Heart left ventricle (tissue), 16 donors: Measurements from ENCODE around the gene SCP2. TPM values are rescaled to one million over a fixed set of nuclear protein-coding genes. Genes with fewer than 3 reads are reported as not detected.
"Not testable (repeated sequence)": the region's sequence is repeated elsewhere in the genome, so short reads cannot be mapped to it uniquely, and the experiment has no call there.

Experiments
- ATAC-seq, 4 donors: fragments of 200-7000 bp; cut with Tn5 transposase; one replicate each; pipeline ENCODE4 v1.9.1; 2020 to 2022; ENCODE audit warnings: moderate library complexity in 4 of 4, mild to moderate bottlenecking in 3 of 4, moderate number of reproducible peaks in 1 of 4
- DNase-seq, 5 donors: peaks; one replicate each; pipeline ENCODE4 v3.0.0-alpha.2; 2020
- H3K27ac ChIP-seq, 12 donors: fragments of 200-600 bp; sonication (generic) in 4 of 12; one replicate each; pipeline versions ENCODE4 v1.5.0 to v1.8.0; 2016 to 2022; ENCODE audit warnings: mild to moderate bottlenecking in 2 of 12
- H3K27me3 ChIP-seq, 9 donors: fragments of 200-600 bp; sonication (generic) in 2 of 9; one replicate each; pipeline versions ENCODE4 v1.5.1 to v1.8.0; 2016 to 2022; ENCODE audit warnings: mild to moderate bottlenecking in 3 of 9
- H3K36me3 ChIP-seq, 9 donors: fragments of 200-600 bp; sonication (generic) in 2 of 9; one replicate each; pipeline versions ENCODE4 v1.5.0 to v1.8.0; 2018 to 2022; ENCODE audit warnings: mild to moderate bottlenecking in 2 of 9
- H3K4me1 ChIP-seq, 12 donors: fragments of 200-600 bp; sonication (generic) in 4 of 12; one replicate each; pipeline versions ENCODE4 v1.5.0 to v1.8.0; 2016 to 2022; ENCODE audit warnings: mild to moderate bottlenecking in 3 of 12
- H3K4me3 ChIP-seq, 12 donors: fragments of 200-600 bp; sonication (generic) in 4 of 12; one replicate each; pipeline versions ENCODE4 v1.5.0 to v1.8.0; 2017 to 2022; ENCODE audit warnings: mild to moderate bottlenecking in 9 of 12, moderate library complexity in 4 of 12
- H3K9me3 ChIP-seq, 12 donors: fragments of 200-600 bp; sonication (generic) in 4 of 12; one replicate each; pipeline versions ENCODE4 v1.5.0 to v1.8.0; 2016 to 2022; ENCODE audit warnings: mild to moderate bottlenecking in 1 of 12
- POLR2A ChIP-seq, 2 donors: fragments of 450-650 bp; IDR thresholded peaks; one replicate each; pipeline ENCODE4 v1.6.1; 2017; ENCODE audit warnings: antibody characterized with exemption in 2 of 2, mild to moderate bottlenecking in 2 of 2, moderate library complexity in 2 of 2
- WGBS, 4 donors: extraction: QIAGEN DNeasy Blood & Tissue Kit in 2 of 4; methylation state at CpG; one replicate each; pipeline versions ENCODE4 v1.1.5 to v1.1.7; 2013 to 2018; 5-methylcytosine and 5-hydroxymethylcytosine counted together
- intact Hi-C, 10 donors: fragments of 100-400 bp; cut with DNase I; formaldehyde crosslinking; loops; one replicate each; pipeline versions ENCODE4 v1.11.1 to v1.14.2; 2022
- polyA plus RNA-seq, 2 donors: library from polyadenylated mRNA; stranded (reverse); fragments of 200-250 nt; gene quantifications; one replicate each; pipeline ENCODE4 v1.2.3, GENCODE V29; 2013
- total RNA-seq, 9 donors: library from RNA; depleted of rRNA in 2 of 9; stranded (reverse); fragments of >200 nt in 2 of 9; fragmentation: NEBNext Ultra II Directional in 3 of 9; extraction: Animal tissue kit (Norgen Biotek cat#: 25700) in 3 of 9; gene quantifications; one replicate each; pipeline versions ENCODE4 v1.1.0 to v1.2.4, GENCODE V29; 2016 to 2023
- TF ChIP-seq, protein P1 (sequence below), 12 donors: fragments of 200-600 bp; sonication (generic) in 4 of 12; IDR thresholded peaks; one replicate each; pipeline versions ENCODE4 v1.5.0 to v1.8.0; 2018 to 2022; ENCODE audit warnings: antibody characterized with exemption in 12 of 12, mild to moderate bottlenecking in 5 of 12
- donor health status: ischemic (EF 13 %, LVEDD 7.1; RV severe dilation, severe dysfunction).
- donor health status: healthy with polysubstance abuse.
- donor health status: DM: no; HTN: yes; CAD: no.
- donor health status: DM: no; HTN: no; CAD: no.
- donor health status: ischemic (EF 25% LVEDD 6.9; RV normal size, moderate dysfunction).
- donor health status: ischemic (EF 25% LVEDD 5.7; RV mildly dilated, moderate dysfunction).
- donor health status: healthy.
- donor health status: DM: yes; HTN: yes; CAD: no.
- donor health status: ischemic (EF 35%, LVEDD 5.7; RV mildly dilated, moderate dysfunction).
- donor health status: nonischemic (EF 11% LVEDD 7.7; RV severe dilation, severe dysfunction).
- donor health status: DM: yes; HTN: yes; CAD: no.
- donor health status: PGD.
- donor health status: ischemic (EF 29% LVEDD 5.4; RV normal size, mild dysfunction).
- donor health status: nonischemic (EF 23%, LVEDD 6.1; RV moderate dilation, normal function).

The SCP2 gene
- total and polyA plus RNA-seq, 11 donors = 83.4 to 143 (median 132) TPM

DNA sequence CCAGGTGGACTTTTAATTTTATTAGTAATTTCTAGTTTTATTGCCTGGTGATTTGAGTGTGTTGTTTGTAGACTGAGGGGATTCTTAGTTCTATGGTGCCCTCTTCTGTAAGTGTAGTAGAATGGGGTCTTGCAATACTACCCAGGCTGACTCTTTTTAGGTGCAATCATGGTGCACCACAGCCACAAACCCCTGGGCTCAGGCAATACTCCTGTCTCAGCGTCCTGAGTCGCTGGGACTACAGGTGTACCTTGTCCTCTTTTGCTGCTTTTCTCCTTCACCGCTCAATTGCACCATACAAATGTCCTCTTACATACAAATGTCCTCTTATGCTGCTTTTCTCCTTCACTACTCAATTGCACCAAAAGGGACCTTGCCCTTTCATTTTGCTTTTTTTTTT lies 43.1 kb downstream of the SCP2 start:
- TF ChIP-seq POLR2A (IDR thresholded peaks at IDR 0.05) = no peak
- TF ChIP-seq, protein P1, sequence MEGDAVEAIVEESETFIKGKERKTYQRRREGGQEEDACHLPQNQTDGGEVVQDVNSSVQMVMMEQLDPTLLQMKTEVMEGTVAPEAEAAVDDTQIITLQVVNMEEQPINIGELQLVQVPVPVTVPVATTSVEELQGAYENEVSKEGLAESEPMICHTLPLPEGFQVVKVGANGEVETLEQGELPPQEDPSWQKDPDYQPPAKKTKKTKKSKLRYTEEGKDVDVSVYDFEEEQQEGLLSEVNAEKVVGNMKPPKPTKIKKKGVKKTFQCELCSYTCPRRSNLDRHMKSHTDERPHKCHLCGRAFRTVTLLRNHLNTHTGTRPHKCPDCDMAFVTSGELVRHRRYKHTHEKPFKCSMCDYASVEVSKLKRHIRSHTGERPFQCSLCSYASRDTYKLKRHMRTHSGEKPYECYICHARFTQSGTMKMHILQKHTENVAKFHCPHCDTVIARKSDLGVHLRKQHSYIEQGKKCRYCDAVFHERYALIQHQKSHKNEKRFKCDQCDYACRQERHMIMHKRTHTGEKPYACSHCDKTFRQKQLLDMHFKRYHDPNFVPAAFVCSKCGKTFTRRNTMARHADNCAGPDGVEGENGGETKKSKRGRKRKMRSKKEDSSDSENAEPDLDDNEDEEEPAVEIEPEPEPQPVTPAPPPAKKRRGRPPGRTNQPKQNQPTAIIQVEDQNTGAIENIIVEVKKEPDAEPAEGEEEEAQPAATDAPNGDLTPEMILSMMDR (IDR thresholded peaks at IDR 0.05) = peak in 7 of 12 donors; percentile 10 to 41 (median 30)
- Histone ChIP-seq H3K36me3 (peaks cover 0 to 69% (median 26%) of the 10 kb centered on the region in 9 donors), H3K27ac (no peak overlapping the region), H3K9me3 (no peaks in the 10 kb centered on the region), H3K27me3 (no peaks in the 10 kb centered on the region), H3K4me3 (no peak overlapping the region), H3K4me1 (no peaks in the 10 kb centered on the region)
- WGBS, 4 donors = 60 to 68% (median 63%) methylated on average over 3 of the region's 3 CpGs
- ATAC-seq (peak in 1 of 4 donors; percentile 30), DNase-seq (no peak)
- intact Hi-C loops = no loop called here

DNA sequence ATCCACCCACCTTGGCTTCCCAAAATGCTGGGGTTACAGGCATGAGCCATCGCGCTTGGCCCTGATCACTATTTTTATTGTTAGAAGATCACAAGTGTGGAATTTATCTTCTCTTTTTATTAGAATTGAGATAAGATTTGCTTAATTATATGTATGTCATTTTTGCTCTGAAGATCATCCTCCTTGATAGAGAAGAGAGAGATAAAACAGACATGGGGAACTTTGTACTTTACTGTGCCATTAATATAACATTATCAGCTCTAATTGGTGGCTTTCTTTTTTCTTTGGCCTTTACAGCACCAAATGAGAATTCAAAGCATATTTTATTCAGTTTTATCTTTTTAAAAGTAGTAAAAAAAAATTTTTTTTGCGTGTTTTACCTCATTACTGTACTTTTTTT lies 46.8 kb downstream of the SCP2 start:
- Histone ChIP-seq H3K4me3 (no peak overlapping the region), H3K27me3 (no peaks in the 10 kb centered on the region), H3K9me3 (no peaks in the 10 kb centered on the region), H3K27ac (no peak overlapping the region), H3K4me1 (no peaks in the 10 kb centered on the region), H3K36me3 (peaks cover 0 to 75% (median 41%) of the 10 kb centered on the region in 9 donors)
- intact Hi-C loops = no loop called here
- ATAC-seq (no peak), DNase-seq (no peak)
- whole genome bisulfite sequencing, 4 donors = 93 to 95% (median 93%) methylated on average over 3 of the region's 3 CpGs
- TF ChIP-seq, protein P1 (IDR thresholded peaks at IDR 0.05) = no peak

DNA sequence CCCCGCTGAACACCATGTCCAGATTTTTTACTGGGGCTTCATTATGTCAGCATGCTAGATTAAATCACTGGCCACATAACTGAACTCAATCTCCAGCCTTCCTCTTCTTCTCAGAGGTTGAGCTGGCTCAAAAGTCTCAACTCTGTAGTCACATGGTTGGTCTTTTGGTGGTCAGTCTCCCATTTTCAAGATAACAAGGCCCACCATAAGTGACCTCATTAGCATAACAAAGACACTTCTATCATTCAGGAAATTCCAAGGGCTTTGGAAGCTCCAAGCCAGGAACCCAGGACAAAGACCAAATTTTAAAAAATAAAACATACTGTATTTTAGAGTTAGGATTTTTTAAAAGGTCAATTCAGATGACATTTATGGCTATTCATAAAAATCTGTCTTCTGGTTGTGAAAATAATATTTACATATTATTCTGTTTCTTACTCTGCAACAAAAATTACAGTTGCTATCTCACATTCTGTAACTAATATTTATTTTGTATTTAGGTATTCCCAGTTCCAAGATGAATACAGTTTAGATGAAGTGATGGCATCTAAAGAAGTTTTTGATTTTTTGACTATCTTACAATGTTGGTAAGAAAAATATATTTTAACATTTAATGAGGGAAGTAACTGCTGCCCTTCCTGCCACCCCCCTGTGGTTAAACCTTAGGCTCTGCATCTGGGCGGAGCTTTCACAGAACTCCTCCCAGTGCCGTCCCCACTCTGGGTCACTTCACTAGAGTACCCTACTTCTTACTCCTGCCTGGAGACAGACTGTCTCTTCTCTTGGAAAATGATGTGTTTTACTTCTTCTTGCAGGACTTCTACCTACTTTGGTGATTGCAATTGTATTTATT lies 49.3 kb downstream of the SCP2 start:
- DNase-seq (no peak), ATAC-seq (no peak)
- no peaks in the 10 kb centered on the region for H3K9me3 ChIP-seq
- H3K27ac ChIP-seq = no peak overlapping the region
- TF ChIP-seq, protein P1 (IDR thresholded peaks at IDR 0.05) = no peak
- no peak for TF ChIP-seq POLR2A (IDR thresholded peaks at IDR 0.05)
- no peaks in the 10 kb centered on the region for H3K4me1 ChIP-seq
- no peak overlapping the region for H3K4me3 ChIP-seq
- peaks cover 0 to 90% (median 60%) of the 10 kb centered on the region in 9 donors for H3K36me3 ChIP-seq
- intact Hi-C loops = no loop called here
- no peaks in the 10 kb centered on the region for H3K27me3 ChIP-seq
- 88 to 92% (median 89%) methylated on average over 3 of the region's 3 CpGs for WGBS, 4 donors

DNA sequence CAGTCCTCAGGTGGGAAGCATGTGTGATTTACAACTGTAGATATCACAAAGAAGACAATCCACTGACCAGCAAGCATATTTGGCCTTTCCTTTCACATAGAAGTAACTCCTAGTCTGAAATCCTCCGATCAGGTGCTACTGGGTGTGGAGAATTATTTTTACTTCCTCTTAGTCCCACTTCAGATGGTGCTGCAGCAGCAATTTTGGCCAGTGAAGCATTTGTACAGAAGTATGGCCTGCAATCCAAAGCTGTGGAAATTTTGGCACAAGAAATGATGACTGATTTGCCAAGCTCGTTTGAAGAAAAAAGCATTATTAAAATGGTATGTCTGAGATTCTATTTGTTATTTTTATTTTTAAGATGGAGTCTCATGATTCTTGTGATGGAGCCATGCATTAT lies 51.0 kb downstream of the SCP2 start:
- no peaks in the 10 kb centered on the region for H3K27me3 ChIP-seq
- no peak overlapping the region for H3K4me3 ChIP-seq
- no peak for TF ChIP-seq POLR2A (IDR thresholded peaks at IDR 0.05)
- TF ChIP-seq, protein P1 (IDR thresholded peaks at IDR 0.05) = no peak
- peaks cover 0 to 96% (median 76%) of the 10 kb centered on the region in 9 donors for H3K36me3 ChIP-seq
- no peak overlapping the region for H3K27ac ChIP-seq
- H3K9me3 ChIP-seq = peaks cover 0 to 2% (median 0%) of the 10 kb centered on the region in 12 donors
- ATAC-seq (no peak), DNase-seq (no peak)
- H3K4me1 ChIP-seq = no peaks in the 10 kb centered on the region
- intact Hi-C loops = no loop called here
- WGBS, 4 donors = 36 to 47% (median 40%) methylated on average over 2 of the region's 2 CpGs

DNA sequence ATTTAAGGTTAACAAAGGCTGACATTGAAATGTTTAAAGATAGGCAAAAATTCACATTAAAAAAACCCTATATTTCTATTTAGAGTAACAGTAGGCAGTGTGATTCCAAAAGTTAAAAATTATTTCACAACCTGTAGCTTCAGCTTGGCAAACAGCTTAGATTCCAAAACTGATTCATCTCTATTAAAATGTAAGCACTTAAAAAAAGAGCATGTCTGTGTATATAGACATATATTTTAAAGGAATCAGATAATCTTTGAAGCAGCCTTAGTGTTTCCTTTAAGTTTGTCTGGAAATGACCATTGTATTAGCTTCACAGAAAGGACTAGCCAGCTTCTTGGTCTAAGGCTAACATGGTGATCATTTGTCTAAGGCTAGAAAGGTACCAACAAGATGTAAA lies 65.7 kb downstream of the SCP2 start:
- H3K27ac ChIP-seq, H3K9me3 ChIP-seq, H3K4me3 ChIP-seq, DNase-seq, ATAC-seq, intact Hi-C loops, H3K27me3 ChIP-seq, H3K4me1 ChIP-seq: not testable (repeated sequence)
- peaks cover 0 to 67% (median 30%) of the 10 kb centered on the region in 9 donors for H3K36me3 ChIP-seq
